Astrocyte of the cerebellum (primary cell): ENCODE results near the gene FBXO4.

ENCODE experiments used
- DNase-seq: peaks from one replicate; pipeline ENCODE4 v3.0.0-alpha.2; 2011; ENCODE audit warnings: low read depth
- H3K4me3 ChIP-seq: 2 replicates; pipeline ENCODE4 v1.5.1; 2011; ENCODE audit warnings: mild to moderate bottlenecking, low read depth, low read length, moderate library complexity
- in situ Hi-C: cut with HindIII; loops from 2 replicates; pipeline ENCODE4 v1.10.0; 2017; ENCODE audit warnings: low sequenced_read_pairs
- TF ChIP-seq, protein P1 (sequence below): IDR thresholded peaks from 2 replicates; pipeline ENCODE4 v1.5.1; 2012; ENCODE audit warnings: low read length, low read depth, moderate library complexity, mild to moderate bottlenecking; ENCODE audit errors: missing control alignments

FBXO4 gene

GRCh38 chr5:41983284-41983683 is 58.2 kb downstream of the FBXO4 start:
- H3K4me3 ChIP-seq: no peak overlapping the region
- no peak for DNase-seq
- TF ChIP-seq, protein P1, sequence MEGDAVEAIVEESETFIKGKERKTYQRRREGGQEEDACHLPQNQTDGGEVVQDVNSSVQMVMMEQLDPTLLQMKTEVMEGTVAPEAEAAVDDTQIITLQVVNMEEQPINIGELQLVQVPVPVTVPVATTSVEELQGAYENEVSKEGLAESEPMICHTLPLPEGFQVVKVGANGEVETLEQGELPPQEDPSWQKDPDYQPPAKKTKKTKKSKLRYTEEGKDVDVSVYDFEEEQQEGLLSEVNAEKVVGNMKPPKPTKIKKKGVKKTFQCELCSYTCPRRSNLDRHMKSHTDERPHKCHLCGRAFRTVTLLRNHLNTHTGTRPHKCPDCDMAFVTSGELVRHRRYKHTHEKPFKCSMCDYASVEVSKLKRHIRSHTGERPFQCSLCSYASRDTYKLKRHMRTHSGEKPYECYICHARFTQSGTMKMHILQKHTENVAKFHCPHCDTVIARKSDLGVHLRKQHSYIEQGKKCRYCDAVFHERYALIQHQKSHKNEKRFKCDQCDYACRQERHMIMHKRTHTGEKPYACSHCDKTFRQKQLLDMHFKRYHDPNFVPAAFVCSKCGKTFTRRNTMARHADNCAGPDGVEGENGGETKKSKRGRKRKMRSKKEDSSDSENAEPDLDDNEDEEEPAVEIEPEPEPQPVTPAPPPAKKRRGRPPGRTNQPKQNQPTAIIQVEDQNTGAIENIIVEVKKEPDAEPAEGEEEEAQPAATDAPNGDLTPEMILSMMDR: no peak
- in situ Hi-C loops: no loop called here

GRCh38 chr5:41985945-41986695 is 61.0 kb downstream of the FBXO4 start:
- TF ChIP-seq, protein P1: no peak
- in situ Hi-C loops: no loop called here

More at GRCh38 chr5:41985945-41986695, 61.0 kb downstream of the FBXO4 start:
- no peak overlapping the region for H3K4me3 ChIP-seq
- no peak for DNase-seq
